SKM-1 (cell line): ENCODE data around the gene TNFSF4.
"Not testable (repeated sequence)": the region's sequence is repeated elsewhere in the genome, so short reads cannot be mapped to it uniquely, and the experiment has no call there.

ENCODE experiments used
- DNase-seq: peaks from one replicate; lab custom pipeline; 2025; ENCODE audit not compliant: unreplicated experiment; lab: John Stamatoyannopoulos, UW

Gene TNFSF4, protein sequence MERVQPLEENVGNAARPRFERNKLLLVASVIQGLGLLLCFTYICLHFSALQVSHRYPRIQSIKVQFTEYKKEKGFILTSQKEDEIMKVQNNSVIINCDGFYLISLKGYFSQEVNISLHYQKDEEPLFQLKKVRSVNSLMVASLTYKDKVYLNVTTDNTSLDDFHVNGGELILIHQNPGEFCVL

GRCh38 chr1:173206816-173207568 lies at the start of gene TNFSF4:
TNFSF4 (minus strand) TSS chr1:173207331; CDS start chr1:173207176, 155 bp downstream.
- DNase-seq: peak; percentile 80

- DNase-seq: peak; percentile 51
Observed at GRCh38 chr1:173255214-173255813, 48.2 kb upstream of the TNFSF4 start.

GRCh38 chr1:173253046-173253445 lies 45.9 kb upstream of the TNFSF4 start:
- DNase-seq: no peak

DNA sequence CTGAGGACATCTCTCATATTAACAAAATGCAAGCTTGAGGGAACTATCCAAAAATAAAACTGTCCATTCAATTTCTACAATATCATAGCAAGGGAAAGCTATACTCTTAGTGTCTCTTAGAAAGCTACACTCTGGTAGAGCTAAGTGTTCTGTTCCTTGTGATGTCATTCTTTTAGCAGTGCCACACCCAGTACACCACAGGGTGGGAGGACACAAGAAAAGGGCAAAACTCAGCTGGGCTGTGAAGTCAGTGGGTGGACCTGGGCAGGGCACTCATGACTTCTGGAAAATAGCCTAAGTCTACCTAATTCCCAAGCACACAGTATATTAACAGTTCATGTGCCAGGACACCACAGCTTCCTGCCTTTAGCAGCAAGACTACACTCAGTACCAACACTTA lies 42.2 kb upstream of the TNFSF4 start:
- no peak for DNase-seq

DNA sequence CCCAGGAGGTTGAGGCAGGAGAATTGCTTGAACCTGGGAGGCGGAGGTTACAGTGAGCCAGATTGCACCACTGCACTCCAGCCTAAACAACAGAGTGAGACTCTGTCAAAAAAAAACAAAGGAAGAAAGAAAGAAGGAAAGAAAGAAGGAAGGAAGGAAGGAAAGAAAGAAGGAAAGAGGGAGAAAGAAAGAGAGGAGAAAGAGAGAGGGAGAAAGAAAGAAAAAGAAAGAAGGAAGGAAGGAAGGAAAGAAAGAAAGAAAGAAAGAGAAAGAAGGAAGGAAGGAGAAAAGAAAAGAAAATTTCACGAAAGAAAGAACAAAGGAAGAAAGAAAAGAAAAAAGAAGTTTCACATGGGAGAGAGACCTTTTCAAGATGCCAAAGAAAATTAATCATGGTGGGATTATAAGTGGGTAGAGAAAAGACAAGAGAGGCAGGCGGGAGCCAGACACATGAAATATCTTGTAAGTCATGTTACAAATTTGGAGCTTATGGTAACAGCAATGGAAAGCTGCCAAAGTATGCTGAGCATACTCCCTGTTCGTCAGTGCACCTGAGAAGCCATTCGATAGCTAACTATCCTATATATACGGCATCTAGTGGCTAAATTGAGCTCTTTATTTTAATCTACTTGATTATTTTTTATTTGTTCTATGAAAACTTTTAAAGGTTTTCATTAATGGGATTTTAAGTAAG lies 41.3 kb upstream of the TNFSF4 start:
- DNase-seq: no peak

DNA sequence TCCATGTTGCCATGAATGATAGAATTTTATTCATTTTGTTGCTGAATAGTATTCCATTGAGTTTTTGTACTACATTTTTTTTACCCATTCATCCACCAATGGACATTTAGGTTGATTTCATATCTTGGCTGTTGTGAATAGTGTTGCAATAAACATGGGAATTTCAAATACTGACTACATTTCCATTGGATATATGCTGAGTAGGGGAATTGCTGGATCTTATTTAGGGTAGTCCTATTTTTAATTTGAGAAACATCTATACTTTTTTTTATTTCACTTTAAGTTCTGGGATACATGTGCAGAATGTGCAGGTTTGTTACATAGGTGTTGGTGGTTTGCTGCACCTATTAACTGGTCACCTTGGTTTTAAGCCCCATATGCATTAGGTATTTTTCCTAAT lies 38.8 kb upstream of the TNFSF4 start:
- no peak for DNase-seq

DNA sequence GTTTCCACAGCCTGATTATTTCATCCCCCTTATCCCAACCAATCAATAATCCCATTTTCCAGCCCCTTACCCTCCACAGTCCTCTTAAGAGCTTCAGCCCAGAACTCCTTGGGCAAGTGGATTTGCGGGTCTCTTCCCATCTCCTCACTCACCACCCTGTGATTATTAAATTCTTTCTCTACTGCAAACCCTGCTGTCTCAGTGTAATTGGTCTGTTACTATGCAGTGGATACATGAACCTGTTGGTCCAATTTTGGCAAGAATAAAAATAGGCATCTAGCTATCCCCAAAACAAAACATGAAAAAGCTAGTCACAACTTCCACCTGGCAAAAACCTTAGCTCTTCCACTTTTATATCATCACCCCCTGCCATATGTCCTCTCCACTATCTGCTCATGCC lies 36.2 kb upstream of the TNFSF4 start:
- no peak for DNase-seq

- no peak for DNase-seq
Observed at GRCh38 chr1:173241528-173242347, 34.6 kb upstream of the TNFSF4 start.

DNA sequence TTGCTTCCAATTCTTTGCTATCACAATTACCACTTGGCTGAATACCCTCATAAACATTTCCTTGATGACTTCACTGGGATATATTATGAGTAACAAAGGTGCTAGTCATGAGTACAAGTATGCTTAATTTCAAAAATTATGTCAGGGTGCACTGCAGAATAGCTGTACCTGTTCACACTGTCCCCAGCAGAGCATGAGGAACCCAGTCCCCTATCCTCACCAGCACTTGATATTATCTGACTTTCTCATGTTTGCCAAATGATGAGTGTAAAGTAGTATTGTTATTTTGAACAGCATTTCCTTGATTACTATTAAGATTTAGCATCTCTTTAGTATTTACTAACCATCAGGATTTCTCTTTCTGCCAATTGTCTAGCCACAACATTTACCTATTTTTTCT lies 33.5 kb upstream of the TNFSF4 start:
- no peak for DNase-seq

GRCh38 chr1:173239058-173239457 lies 31.9 kb upstream of the TNFSF4 start:
- DNase-seq: no peak

- no peak for DNase-seq
Observed at GRCh38 chr1:173234899-173235298, 27.8 kb upstream of the TNFSF4 start.

GRCh38 chr1:173234434-173234833 lies 27.3 kb upstream of the TNFSF4 start:
- not testable (repeated sequence) for DNase-seq

DNA sequence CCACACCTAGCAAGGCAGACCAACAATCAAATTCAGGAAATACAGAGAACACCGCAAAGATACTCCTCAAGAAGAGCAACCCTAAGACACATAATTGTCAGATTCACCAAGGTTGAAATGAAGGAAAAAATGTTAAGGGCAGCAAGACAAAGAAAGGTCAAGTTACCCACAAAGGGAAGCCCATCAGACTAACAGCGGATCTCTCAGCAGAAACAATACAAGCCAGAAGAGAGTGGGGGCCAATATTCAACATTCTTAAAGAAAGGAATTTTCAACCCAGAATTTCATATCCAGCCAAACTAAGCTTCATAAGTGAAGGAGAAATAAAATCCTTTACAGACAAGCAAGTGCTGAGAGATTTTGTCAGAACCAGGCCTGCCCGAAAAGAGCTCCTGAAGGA lies 21.9 kb upstream of the TNFSF4 start:
- not testable (repeated sequence) for DNase-seq

DNA sequence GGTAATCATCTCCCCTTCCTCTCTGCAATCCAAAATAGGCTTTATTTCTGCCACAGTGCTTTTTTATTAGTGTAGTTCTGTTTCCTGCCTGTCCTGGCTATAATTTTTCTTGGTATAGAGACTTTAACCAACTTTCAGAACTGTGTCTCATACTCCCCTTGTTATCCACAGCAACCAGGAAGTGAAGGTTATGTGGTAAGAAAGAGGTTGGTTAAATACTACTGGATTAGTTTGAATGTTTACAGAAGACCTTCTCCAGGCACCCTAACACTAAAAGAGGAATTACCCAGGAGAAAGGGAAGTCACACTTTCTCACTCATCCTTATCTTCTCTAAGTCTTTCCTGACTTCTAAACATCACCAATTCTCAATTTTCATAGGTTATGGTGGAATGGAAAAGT lies 17.8 kb upstream of the TNFSF4 start:
- peak; percentile 85 for DNase-seq

DNA sequence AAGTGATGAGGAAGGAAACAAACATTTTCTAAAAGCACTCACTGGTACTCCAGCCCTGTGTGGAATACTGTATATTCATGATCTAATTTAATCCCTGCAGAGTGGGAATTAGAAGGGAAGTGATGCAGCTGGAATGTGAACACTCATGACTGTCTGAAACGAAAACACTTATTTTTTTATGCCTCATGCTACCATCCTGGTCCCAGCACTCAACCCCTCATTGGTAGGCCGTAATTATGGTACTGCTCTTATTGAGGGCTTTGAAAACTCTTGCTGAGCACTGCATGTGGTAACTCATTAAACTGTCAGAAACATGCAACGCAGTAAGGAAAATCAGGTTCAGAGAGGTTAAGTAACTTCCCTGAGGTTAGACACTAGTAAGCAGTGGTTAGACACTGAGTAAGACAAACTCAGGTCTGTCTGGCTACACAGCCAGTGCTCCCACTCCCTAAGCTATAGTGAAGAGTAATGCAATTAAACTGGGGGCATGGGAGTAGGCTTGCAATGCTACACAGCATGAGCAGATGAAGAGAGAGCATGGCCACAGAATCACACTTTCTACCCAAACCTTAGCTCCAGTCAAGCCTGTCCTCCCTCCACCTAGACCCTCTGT lies 17.3 kb upstream of the TNFSF4 start:
- DNase-seq: no peak

GRCh38 chr1:173223031-173223380 lies 15.9 kb upstream of the TNFSF4 start:
- no peak for DNase-seq

- DNase-seq: no peak
Observed at GRCh38 chr1:173222149-173223030, 15.3 kb upstream of the TNFSF4 start.

DNA sequence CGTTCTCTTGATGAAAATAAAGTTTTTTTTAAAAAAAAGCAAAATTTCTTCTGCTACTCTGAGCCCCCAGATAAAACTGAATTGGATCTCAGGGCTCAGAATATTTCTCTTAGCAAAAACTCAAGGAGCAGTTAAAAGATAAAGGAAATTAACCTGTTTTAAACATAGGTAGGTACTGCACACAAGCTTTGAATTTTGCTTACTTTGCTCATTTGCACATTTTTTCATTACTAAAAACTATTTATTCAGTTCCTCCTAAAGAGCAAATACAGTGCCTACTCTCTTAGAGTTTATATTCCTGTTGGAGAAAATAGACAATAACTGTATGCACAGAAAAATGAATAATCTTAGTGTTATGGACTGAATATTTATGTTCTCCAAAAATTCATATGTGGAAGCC lies 13.0 kb upstream of the TNFSF4 start:
- no peak for DNase-seq

GRCh38 chr1:173213665-173214064 lies 6.5 kb upstream of the TNFSF4 start:
- DNase-seq: no peak
